HG03175 (cell line): Measurements from ENCODE around the gene TMEM245.
A peak's percentile ranks its signal among the peaks of the same experiment; 100 is the strongest.
"Not testable (repeated sequence)": the region's sequence is repeated elsewhere in the genome, so short reads cannot be mapped to it uniquely, and the experiment has no call there.

Source experiments
- ATAC-seq: cut with Tn5 transposase; IDR thresholded peaks from one replicate; pipeline ENCODE4 v1.9.1; 2021; ENCODE audit warnings: mild to moderate bottlenecking, moderate library complexity; ENCODE audit not compliant: unreplicated experiment

The TMEM245 gene

DNA sequence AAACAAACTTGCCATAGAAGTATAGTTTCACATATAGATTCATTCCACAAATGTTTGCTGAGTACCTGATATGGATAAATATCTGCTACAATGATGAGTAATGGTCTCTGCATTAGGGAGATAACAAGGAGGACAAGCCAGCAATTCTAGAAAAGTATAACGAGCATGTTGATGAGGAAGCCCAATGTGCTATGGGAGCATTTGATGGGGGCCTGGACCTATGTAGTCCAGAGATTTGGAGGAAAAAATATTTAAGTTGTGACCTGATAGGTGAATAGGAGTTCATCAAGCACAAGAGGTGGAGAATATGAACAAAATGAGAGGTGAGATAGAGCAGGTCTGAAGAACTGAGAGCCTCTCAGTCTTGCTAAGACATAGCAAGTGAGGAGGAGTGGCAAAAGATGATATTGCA lies 14.4 kb upstream of the TMEM245 start:
- no peak for ATAC-seq

DNA sequence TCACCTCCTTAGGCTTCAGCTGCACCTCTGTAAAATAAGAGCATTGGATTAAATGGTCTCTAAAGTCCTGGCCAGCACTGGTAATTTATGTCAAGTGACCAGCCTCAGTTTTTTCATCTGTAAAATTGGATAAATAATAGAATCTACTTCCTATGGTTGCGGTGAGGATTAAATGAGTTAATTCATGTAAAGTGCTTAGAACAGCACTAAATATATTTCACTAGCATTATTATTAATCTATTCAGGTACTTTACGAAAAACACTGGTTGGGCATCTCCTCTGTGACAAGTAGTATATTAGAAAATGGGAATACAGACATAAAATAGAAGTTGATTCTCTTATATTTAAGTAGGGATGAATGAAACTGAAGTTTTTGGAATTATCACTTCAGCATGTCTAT lies 13.8 kb upstream of the TMEM245 start:
- ATAC-seq: no peak

DNA sequence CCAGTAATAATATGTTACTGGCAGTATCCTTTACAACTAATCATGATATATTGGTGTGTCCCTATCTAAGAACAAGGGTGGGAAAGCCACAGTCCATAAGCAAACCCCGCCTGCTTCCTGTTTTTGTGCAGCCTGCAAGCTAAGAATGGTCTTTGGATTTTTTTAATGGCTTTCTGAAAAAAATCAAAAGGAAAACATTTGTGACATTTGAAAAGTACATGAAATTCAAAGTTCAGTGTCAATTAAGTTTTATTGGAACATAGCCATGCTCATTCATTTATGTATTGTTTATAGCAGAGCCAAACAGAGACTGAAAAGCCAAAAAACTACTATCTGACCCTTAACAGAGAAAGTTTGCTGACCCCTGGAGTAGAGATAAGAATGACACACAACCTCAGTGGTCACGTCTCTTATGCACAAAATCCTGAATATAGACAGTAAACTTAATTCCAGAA lies 12.8 kb upstream of the TMEM245 start:
- ATAC-seq: no peak

DNA sequence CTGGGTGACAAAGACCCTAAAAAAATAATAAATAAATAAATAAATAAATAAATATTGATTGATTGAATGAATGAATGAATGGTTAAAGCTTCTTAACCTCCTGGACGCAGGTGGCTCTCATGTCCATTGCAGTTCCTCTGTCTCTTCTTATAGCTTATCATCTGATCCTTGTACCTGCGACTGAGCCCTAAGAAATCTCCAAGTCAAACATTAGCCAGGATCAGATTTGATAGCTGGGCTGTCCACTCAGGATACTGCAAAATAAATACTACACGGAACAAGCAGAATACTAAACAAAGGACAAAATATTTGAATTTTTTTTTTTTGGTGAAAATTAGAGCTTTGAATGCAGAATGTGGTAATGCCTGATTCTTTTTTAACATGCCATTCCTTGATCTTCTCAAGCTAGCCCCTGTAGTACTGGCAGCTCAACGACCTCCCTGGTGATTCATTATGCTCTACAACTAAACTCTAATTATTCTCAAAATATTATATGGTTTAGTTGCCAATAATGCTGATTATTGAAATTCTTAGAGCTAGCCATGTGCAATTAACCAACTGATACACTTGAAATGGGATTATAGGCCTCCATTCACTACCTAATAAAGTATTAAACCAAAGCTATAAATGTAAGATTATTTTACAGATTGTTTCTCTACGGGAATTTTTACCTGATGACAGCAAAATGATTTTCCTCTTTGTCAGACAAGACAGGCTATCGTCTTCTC lies 9.9 kb upstream of the TMEM245 start:
- ATAC-seq: no peak

DNA sequence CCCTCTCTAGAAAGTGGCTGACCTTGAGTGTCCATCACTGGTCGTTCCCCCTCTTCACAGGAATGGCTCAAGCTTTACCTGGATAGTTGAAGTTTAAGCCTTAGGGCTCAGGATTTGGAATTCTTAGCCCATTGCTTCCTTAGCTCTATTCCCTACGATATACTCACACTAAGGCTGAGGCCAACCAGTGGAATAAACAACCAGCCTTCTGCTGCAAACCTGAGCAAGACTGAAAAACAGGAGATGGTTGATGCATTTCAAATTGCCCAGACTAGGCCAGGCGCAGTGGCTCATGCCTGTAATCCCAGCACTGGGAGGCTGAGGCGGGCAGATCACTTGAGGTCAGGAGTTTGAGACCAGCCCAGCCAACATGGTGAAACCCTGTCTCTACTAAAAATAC lies 6.9 kb upstream of the TMEM245 start:
- not testable (repeated sequence) for ATAC-seq

DNA sequence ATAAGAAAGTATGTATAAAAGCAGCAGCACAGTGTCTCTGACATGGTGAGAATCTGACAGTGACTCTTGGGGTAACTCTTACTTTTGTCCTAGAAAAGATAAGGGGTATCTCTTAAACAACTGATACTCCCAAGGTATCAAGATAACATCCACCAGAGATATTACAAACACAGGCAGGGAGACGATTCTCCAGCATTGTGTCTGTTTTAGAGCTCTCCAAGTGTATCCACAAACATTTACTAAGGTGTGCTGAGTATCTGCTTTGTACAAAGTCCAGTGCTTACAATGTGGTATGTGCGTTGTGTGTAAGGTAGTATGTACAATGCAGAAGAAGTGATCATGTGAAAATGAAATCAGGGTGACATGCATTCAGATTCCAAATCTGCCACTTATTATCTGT lies 4.4 kb upstream of the TMEM245 start:
- ATAC-seq: no peak

DNA sequence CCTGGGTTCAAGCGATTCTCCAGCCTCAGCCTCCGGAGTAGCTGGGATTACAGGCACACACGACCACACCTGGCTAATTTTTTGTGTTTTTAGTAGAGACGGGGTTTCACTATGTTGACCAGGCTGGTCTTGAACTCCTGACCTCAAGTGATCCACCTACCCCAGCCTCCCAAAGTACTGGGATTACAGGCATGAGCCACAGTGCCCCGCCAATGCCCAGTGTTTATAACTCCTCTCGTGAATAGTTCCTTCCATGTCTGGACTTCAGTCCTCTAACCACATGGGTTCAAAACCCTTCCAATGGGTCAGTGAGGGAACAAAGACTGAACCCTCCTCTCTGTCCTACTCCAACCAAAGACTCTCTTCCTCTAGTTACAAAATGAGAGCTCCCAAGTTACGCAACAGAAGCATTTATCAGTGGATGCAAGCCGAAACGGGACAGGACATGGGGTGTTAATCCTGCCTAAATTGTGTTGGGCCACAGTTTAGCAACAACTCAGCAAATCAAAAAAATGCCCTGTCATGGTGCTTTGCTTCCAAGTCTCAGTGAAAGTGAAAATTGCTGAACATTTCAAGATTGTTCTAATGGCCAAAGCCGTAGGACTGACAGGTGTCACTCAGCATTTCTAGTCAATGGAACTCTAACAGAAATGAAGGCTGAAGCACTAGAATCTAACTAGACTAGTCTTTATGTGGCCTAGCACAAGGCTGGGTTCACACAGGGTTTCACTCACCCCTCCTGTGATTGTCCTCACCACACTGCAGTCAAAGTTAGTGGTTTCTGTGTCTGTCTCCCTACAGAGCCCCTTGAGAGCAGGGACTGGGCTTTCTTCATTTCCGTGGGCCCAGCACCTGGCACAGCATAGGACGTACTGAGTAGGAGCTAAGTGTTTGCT lies 3.2 kb upstream of the TMEM245 start:
- no peak for ATAC-seq

DNA sequence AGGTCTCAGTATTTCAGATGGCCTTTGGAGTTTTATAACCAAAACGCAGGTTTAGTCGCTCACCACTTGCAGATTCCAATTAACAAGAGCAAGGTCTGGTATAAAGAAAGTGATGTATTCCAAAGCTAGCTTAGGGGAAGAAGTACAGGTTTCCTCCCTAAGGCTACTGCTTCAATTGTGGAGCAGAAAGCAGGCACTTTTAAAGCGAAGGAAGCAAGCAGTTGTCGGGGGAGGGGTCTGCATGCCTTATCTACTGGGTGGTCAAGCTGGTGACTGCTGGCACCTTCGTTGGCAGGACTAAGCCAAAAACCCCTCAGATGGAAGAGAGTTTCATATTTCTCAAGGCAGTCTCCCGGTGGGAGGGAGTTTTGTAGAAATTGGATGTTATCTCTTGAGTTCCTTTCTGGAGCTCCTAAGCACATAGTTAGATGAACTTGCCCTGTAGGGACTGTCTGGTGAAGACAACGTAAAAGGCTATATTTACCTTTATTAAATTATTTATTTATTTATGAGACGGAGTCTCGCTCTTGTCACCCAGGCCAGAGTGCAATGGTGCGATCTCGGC lies 1.6 kb upstream of the TMEM245 start:
- ATAC-seq: no peak

DNA sequence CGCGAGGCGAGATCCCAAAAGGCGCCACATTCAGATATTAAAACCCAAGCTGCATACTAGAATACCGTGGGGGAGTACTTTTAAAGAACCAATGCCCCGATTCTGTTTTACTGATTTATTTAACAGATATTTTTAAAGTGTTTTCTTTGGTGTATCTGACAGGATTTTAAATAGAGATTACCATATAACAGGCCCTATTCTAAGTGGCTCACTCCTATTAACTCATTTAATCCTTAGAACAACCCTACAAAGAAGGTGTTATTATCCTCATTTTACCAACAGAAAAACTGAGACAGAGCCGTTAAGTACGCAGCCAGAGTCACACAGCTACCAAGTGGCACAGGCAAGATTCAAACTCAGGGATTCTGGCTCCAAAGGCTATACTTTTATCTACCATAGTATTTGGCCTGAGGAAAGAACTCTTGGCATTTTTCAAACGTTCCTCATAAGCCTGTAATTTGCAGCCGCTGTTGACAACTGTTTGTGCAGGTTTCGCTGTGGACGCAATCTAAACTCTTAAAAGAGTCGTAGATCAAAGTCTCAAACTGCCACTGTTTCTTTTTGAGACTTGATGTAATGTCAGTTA lies 550 bp upstream of the TMEM245 start:
- no peak for ATAC-seq

DNA sequence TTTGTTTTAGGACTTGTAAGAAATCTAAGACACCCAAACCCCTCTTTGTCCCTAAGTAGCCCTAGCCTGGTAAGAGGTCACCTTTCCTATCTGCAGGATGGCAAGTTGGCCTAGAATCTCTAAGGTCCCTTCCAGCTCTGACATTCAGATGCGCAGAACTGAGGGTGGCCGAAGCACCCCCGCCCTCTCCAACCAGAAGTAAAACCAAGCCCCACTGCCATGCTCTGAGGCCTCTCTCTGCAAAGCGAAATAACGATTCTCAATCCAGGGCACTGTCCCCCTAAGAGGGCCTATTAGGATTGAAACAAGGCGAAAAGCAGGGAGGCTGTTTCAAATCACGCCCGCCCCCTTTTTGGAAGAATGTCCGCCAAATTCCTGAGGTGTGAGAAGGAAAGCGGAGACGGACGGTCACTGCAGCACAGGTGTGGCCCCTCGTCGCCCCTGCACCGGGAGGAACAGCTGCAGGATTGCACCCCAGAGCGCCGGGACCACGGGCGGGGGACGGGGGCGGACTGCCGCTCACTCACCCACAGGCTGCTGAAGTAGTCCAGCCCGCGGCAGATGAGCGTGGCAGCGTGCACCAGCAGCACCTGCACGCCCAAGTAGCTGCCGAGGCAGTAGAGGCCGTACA lies 824 bp downstream of the TMEM245 start:
- no peak for ATAC-seq

DNA sequence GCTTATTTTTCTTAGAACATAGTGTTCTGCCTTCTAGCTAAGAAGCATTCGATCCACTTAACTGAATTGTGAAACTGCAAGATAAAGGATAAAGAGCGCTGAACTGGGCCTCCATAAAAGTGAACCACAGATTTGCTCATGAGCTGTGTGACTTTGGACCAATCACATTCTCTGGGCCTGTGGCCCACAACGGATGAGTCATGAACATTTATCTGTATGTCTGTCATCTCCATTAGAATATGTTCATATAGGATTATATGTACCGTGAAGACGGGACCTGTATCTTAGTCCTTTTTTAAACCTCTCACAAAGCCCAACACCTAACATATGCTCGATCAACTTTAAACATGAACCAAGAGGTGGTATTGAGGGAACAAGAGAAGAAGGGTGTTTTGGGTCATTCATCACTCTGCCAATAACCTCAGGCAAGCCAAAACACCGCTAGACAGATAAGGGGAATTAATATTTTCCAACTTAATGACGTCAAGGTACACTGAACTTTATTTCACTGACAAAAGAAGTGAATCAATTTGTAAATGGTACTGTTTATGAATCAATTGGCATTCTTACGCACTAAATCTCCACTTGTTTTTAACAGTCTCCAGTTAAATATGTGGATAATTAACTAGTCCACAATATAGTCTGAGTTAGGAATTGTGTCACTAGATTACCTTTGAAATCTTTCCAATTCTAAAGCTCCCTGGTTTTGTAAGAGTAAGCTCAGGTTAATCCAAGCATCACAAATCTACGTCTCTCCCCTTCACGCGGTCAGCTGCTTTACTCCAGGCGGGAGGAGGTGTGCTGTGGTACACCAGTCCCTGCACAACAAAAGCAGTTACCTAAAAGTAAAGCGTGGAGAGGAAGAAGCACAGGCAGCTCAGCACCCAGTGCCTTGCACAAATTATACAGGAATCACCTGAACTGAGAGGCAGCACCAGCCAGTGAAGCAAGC lies 1.6 kb downstream of the TMEM245 start:
- no peak for ATAC-seq

DNA sequence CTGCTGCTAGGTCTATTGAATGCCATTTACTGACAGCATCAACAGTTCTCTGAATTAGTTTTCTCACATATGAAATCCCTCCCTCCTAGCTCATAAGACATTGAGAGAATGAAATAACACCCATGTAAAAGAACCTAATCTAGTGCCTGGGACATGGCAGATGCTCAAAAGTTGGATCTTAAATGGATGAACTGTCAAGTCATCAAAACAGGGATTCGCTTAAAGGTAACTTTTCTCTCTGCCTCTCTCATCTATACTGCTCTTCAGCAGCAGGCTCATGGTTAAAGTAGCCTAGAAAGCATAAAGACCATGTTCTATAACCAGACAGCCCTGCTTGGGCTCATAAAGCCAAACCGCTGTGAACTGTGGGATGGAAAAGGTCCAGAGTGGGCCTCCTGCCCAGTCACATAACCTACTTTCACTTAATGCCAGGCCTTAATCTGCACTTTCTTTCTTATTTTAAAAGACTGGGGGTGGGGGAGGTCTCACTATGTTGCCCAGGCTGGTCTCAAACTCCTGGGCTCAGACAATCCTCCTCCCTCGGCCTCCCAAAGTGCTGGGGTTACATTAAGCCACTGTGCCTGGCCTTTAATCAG lies 3.7 kb downstream of the TMEM245 start:
- ATAC-seq: no peak

DNA sequence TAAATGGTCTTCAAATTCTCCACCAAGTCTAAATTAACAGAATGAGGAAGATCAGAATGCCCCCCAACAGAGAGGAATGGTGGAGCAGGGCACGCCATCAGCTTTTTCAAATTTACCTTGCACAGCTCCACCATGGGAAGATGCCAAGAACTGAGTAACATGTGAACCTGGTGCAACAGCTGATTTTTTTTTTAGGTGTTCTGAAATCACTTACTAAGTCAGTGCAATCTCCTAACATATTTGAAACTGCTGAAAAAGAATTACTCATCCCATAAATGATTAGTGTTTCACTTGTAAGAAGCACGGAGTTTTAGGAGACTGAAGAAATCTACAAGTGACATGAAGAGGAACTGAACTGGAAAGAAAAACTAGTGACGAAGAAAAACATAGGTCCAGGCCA lies 5.1 kb downstream of the TMEM245 start:
- no peak for ATAC-seq

DNA sequence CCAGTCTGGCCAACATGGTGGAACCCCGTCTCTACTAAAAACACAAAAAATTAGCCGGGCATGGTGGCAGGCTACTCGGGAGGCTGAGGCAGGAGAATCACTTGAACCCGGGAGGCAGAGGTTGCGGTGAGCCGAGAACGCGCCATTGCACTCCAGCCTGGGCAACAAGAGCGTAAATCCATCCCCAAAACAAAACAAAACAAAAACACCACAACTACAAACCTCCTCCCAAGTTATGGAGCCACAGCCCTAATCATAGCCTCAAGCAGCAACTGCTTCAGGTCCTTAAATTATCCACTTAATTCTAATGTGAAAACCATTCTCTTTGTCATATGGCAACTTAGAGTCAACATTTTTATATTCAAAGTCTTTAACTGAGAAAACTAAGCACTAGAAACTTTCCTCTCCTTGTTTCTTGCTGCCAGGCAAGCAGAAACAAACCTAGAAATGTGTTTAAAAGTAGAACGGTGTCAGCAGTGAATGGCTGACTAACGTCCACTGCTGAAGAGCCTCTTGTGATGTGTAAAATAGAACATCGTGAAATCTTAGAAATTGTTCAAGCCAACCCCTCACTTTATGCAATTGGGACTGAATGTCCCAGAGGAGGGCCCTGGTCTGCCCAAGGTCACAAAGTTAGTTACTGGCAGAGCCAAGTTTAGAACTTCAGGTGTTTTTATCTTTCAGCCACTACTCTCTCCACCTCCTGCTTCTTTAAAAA lies 5.7 kb downstream of the TMEM245 start:
- no peak for ATAC-seq

DNA sequence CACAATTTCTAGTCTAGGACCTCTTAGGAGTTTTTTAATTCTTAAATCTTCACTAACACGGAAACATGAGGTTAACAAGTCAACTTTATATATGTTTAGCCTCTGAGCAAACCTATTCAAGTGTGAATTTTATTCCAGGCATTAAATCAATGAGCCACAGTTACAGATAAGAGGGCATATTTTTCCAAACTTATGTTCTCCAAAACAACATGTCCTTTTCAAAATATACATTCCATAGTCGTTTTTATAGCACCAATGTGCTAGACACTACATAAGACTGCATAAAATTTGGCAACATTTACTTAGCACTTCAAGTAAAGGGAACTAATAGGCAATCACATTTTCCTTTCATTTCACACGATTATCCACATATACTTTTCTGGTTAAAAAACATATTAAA lies 6.5 kb downstream of the TMEM245 start:
- no peak for ATAC-seq

DNA sequence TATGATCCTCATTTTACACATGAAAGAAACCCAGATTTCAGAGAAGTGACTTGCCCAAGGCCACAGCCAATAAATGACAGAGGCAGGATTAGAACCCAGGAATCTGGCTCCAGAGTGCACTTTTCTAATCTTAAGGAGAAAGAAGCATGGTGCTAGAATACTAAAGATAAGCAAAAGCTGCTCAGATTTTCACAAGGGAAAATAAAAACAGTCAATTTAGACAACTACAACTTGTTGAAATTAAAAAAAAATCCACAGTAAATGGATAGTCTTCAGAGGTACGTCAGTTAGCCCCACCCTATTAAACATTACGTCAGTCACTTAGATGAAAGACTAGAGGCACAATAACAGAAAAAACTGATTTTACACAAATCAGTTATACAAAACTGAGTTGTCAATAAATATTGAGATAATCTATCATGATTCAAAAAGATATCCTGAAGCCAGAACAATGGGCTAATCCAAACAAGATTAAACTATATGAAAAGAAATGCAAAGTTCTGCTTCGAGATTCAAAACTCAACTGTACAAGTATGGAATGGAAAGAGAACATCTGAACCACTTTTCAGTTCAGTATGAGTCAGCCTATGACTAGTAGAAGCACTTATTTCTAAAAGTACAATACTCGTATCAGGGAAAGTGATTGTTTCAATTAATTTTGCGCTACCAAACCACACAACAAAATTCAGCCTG lies 9.3 kb downstream of the TMEM245 start:
- peak; percentile 58 for ATAC-seq

DNA sequence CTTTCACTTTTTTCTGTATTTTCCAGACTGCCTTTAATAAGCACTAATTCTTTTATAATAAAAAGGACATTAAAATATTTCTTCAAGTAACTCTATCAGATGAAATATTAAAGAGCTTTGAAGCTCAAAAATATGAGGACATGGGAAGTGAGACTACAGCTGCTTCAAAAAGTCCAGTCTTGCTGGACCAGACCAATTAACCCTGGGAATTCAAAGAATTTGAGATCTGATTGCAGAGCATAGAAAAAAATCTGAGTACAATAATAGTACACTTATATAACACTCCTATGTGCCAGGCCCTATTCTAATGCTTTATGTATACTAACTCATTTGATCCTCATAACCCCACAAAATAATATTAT lies 9.8 kb downstream of the TMEM245 start:
- ATAC-seq: no peak

DNA sequence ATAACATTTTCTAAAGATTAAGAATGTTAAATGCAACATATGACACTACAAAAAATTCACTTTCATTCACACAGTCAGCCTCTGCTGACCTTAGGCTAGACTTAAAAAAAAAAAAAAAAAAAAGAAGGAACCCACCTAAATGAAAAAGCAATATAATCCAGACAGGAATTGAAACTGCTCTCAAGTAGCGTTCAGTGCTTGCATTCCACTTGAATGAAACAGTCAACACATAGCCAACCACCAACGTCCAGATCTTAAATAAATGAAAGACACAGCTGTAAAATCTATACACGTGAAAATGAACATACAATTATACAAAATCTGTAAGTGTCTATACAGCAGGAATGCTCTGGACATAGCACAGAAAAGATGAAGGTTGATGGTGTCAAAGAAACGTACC lies 11.4 kb downstream of the TMEM245 start:
- peak; percentile 44 for ATAC-seq
